HG03442 (cell line): Measurements from ENCODE around the gene C1QL4.
"Not testable (repeated sequence)": the region's sequence is repeated elsewhere in the genome, so short reads cannot be mapped to it uniquely, and the experiment has no call there.

ENCODE experiments used
- ATAC-seq: cut with Tn5 transposase; IDR thresholded peaks from one replicate; pipeline ENCODE4 v1.9.1; 2021; ENCODE audit warnings: mild to moderate bottlenecking, moderate library complexity; ENCODE audit not compliant: unreplicated experiment

Gene C1QL4

GRCh38 chr12:49282740-49283375 is 54.1 kb downstream of the C1QL4 start:
- ATAC-seq = not testable (repeated sequence)
